IMR-90 (cell line): ENCODE results near the gene ST3GAL3. TPM values are rescaled to one million over a fixed set of nuclear protein-coding genes. Genes with fewer than 3 reads are reported as not detected.

ENCODE experiments used
- ATAC-seq: fragments of 200-7000 bp; cut with Tn5 transposase; 2 replicates; pipeline ENCODE4 v1.9.1; 2020; ENCODE audit warnings: low read depth, mild to moderate bottlenecking, moderate library complexity
- BruUV-seq: library from RNA; stranded (reverse); fragments of 400-500 nt; replicated peaks from 2 replicates; lab custom pipeline; 2021; lab: Mats Ljungman, UMichigan
- CTCF ChIA-PET: fragments of 300-600 bp; formaldehyde crosslinking; extraction: SDS; loops from one replicate; lab custom pipeline; 2021; ENCODE audit warnings: antibody characterized with exemption; lab: Yijun Ruan, JAX
- POLR2A ChIA-PET: fragments of 300-600 bp; sonication (Branson Sonifier 250); formaldehyde crosslinking; loops from one replicate; lab custom pipeline; 2022; ENCODE audit warnings: antibody characterized with exemption; ENCODE audit not compliant: unreplicated experiment; lab: Charles Lee
- DNase-seq: peaks from one replicate; pipeline ENCODE4 v3.0.0; 2013
- H2AFZ ChIP-seq: replicated peaks from 2 replicates; pipeline ENCODE3; 2013; ENCODE audit warnings: low read length, mild to moderate bottlenecking; ENCODE audit not compliant: poor library complexity
- H2AK5ac ChIP-seq: 2 replicates; pipeline ENCODE4 v1.6.1; 2013; ENCODE audit warnings: low read depth, low read length, inconsistent platforms
- H2AK9ac ChIP-seq: replicated peaks from 2 replicates; pipeline ENCODE3; 2013; ENCODE audit warnings: mild to moderate bottlenecking, low read depth, low read length, moderate library complexity; ENCODE audit not compliant: poor library complexity
- H2BK120ac ChIP-seq: 2 replicates; pipeline ENCODE4 v1.6.1; 2013; ENCODE audit warnings: low read depth, low read length, inconsistent platforms
- H2BK15ac ChIP-seq: 3 replicates; pipeline ENCODE4 v1.6.1; 2013; ENCODE audit warnings: low read depth, low read length, inconsistent platforms
- H2BK20ac ChIP-seq: 2 replicates; pipeline ENCODE4 v1.6.1; 2013; ENCODE audit warnings: low read depth, mild to moderate bottlenecking, inconsistent platforms, low read length, moderate library complexity
- H2BK5ac ChIP-seq: 2 replicates; pipeline ENCODE4 v1.6.1; 2013; ENCODE audit warnings: mild to moderate bottlenecking, low read depth, low read length, inconsistent platforms; ENCODE audit not compliant: poor library complexity, severe bottlenecking
- H3K14ac ChIP-seq: replicated peaks from 2 replicates; pipeline ENCODE4 v1.6.1; 2013; ENCODE audit warnings: low read depth, low read length, inconsistent platforms
- H3K18ac ChIP-seq: 2 replicates; pipeline ENCODE4 v1.6.1; 2013; ENCODE audit warnings: low read depth, low read length, control low read depth
- H3K23ac ChIP-seq: 2 replicates; pipeline ENCODE4 v1.6.1; 2013; ENCODE audit warnings: low read depth, low read length, inconsistent platforms
- H3K27ac ChIP-seq: 2 replicates; pipeline ENCODE4 v1.5.1; 2013; ENCODE audit warnings: mild to moderate bottlenecking, control low read depth, low read length; ENCODE audit not compliant: insufficient read depth
- H3K27me3 ChIP-seq: 2 replicates; pipeline ENCODE4 v1.6.1; 2013; ENCODE audit warnings: low read length; ENCODE audit not compliant: control insufficient read depth, insufficient read depth
- H3K36me3 ChIP-seq: 2 replicates; pipeline ENCODE4 v1.6.1; 2013; ENCODE audit warnings: low read length, mixed read lengths; ENCODE audit not compliant: control insufficient read depth, insufficient read depth
- H3K4ac ChIP-seq: 2 replicates; pipeline ENCODE4 v1.6.1; 2013; ENCODE audit warnings: low read depth, low read length, inconsistent platforms
- H3K4me1 ChIP-seq: 2 replicates; pipeline ENCODE4 v1.6.1; 2013; ENCODE audit warnings: low read length, mixed read lengths; ENCODE audit not compliant: control insufficient read depth, insufficient read depth
- H3K4me2 ChIP-seq: 2 replicates; pipeline ENCODE4 v1.6.1; 2013; ENCODE audit warnings: low read depth, mild to moderate bottlenecking, control low read depth, low read length, moderate library complexity
- H3K4me3 ChIP-seq: 2 replicates; pipeline ENCODE4 v1.5.1; 2013; ENCODE audit warnings: low read depth, mild to moderate bottlenecking, control low read depth, low read length, moderate library complexity; ENCODE audit not compliant: insufficient read depth
- H3K56ac ChIP-seq: 2 replicates; pipeline ENCODE4 v1.6.1; 2013; ENCODE audit warnings: low read length, inconsistent platforms; ENCODE audit not compliant: insufficient read depth; ENCODE audit errors: extremely low read depth
- H3K79me1 ChIP-seq, 2 experiments: 2 replicates each; pipeline ENCODE4 v1.6.1; 2013; ENCODE audit warnings: low read length in 2 of 2, inconsistent platforms in 1 of 2, low read depth in 1 of 2
- H3K9ac ChIP-seq: 2 replicates; pipeline ENCODE4 v1.6.1; 2013; ENCODE audit warnings: low read depth, low read length, control low read depth
- H3K9me1 ChIP-seq: 2 replicates; pipeline ENCODE4 v1.6.1; 2013; ENCODE audit warnings: low read length, inconsistent platforms; ENCODE audit not compliant: insufficient read depth
- H3K9me3 ChIP-seq: 2 replicates; pipeline ENCODE4 v1.6.1; 2013; ENCODE audit warnings: low read length; ENCODE audit not compliant: control insufficient read depth, insufficient read depth
- H4K20me1 ChIP-seq: 2 replicates; pipeline ENCODE4 v1.6.1; 2013; ENCODE audit warnings: low read length, inconsistent platforms; ENCODE audit not compliant: insufficient read depth
- H4K5ac ChIP-seq: 2 replicates; pipeline ENCODE4 v1.6.1; 2013; ENCODE audit warnings: mild to moderate bottlenecking, low read depth, low read length, control low read depth
- H4K8ac ChIP-seq, 2 experiments: 2 replicates each; pipeline ENCODE4 v1.6.1; 2013; ENCODE audit warnings: low read depth in 2 of 2, low read length in 2 of 2, control low read depth in 1 of 2, inconsistent platforms in 1 of 2
- H4K91ac ChIP-seq: 2 replicates; pipeline ENCODE4 v1.6.1; 2013; ENCODE audit warnings: low read depth, low read length, inconsistent platforms; ENCODE audit not compliant: insufficient read depth
- BHLHE40 ChIP-seq: fragments of 150-350 bp; IDR thresholded peaks from 2 replicates; pipeline ENCODE4 v1.6.1; 2016; ENCODE audit warnings: mild to moderate bottlenecking, low read depth, low read length
- ELK1 ChIP-seq: fragments of 150-350 bp; IDR thresholded peaks from 2 replicates; pipeline ENCODE4 v1.6.1; 2016; ENCODE audit warnings: low read depth, mild to moderate bottlenecking, low read length, moderate library complexity, borderline replicate concordance
- FOS ChIP-seq: fragments of 150-350 bp; IDR thresholded peaks from 2 replicates; pipeline ENCODE4 v1.6.1; 2016; ENCODE audit warnings: low read depth, low read length
- MXI1 ChIP-seq: IDR thresholded peaks from 2 replicates; pipeline ENCODE4 v1.6.1; 2012; ENCODE audit warnings: low read depth, mild to moderate bottlenecking, low read length, moderate library complexity, borderline replicate concordance
- RCOR1 ChIP-seq: IDR thresholded peaks from 2 replicates; pipeline ENCODE4 v1.6.1; 2012; ENCODE audit warnings: mild to moderate bottlenecking, low read length, improper control_type of control experiment; ENCODE audit not compliant: insufficient replicate concordance
- RFX5 ChIP-seq: IDR thresholded peaks from 2 replicates; pipeline ENCODE4 v1.8.0; 2012; ENCODE audit warnings: low read depth, mild to moderate bottlenecking, low read length, moderate library complexity
- USF2 ChIP-seq: fragments of 150-350 bp; IDR thresholded peaks from 2 replicates; pipeline ENCODE4 v1.6.1; 2017; ENCODE audit warnings: mild to moderate bottlenecking, antibody characterized with exemption, low read length, low read depth
- WGBS, 2 experiments: methylation state at CpG; one replicate each; pipeline versions ENCODE4 v1.1.5 to v1.1.7; 2013; ENCODE audit warnings: missing lambda C conversion rate in 2 of 2; ENCODE audit not compliant: insufficient read length in 1 of 2; ENCODE audit errors: extremely low coverage in 2 of 2; 5-methylcytosine and 5-hydroxymethylcytosine counted together
- dilution Hi-C: fragments of 300-500 bp; cut with HindIII; formaldehyde crosslinking; loops from one replicate; pipeline ENCODE4 v1.14.3; 2018; ENCODE audit warnings: low sequenced_read_pairs; ENCODE audit not compliant: unreplicated experiment
- in situ Hi-C: fragments of 300-500 bp; cut with MboI; formaldehyde crosslinking; loops from 3 replicates; pipeline ENCODE4 v1.14.3; 2019; ENCODE audit warnings: low sequenced_read_pairs, inconsistent platforms, mixed read lengths
- intact Hi-C: fragments of 100-400 bp; cut with micrococcal nuclease; formaldehyde crosslinking; loops from 2 replicates; pipeline ENCODE4 v1.10.0; 2022
- polyA plus RNA-seq, 3 experiments: library from polyadenylated mRNA; depleted of rRNA; stranded (reverse); fragments of >200 nt; gene quantifications; 2 replicates each; pipeline ENCODE4 v1.2.3, GENCODE V29; 2012; ENCODE audit warnings: low replicate concordance in 1 of 3
- total RNA-seq: library from RNA; depleted of rRNA; stranded (reverse); fragments of >200 nt; gene quantifications from 2 replicates; pipeline ENCODE4 v1.2.3, GENCODE V29; 2012

The ST3GAL3 gene
- total and polyA plus RNA-seq, 2 of the 4 experiments (the other 2 are of a cell fraction), result 12.0 to 14.8 TPM

- Histone ChIP-seq H3K9ac (no peak overlapping the region), H3K4ac (no peak overlapping the region), H2BK20ac (no peak overlapping the region), H2AK5ac (no peak overlapping the region), H3K9me1 (peaks cover 9% of the 10 kb centered on the region; the same call in 1 of the 2 replicates), H3K9me3 (no peaks in the 10 kb centered on the region), H3K79me1 (peaks cover 4 to 6% of the 10 kb centered on the region in 2 experiments; a peak in 3 of 4 replicates), H3K4me3 (no peak overlapping the region), H3K4me2 (no peak overlapping the region), H3K27ac (no peak overlapping the region), H2BK15ac (no peak overlapping the region), H3K18ac (no peak overlapping the region), H2AFZ (no peak overlapping the region), H3K27me3 (no peaks in the 10 kb centered on the region), H3K23ac (no peak overlapping the region), H4K20me1 (peaks cover 7% of the 10 kb centered on the region; the same call in 1 of the 2 replicates), H3K56ac (no peak overlapping the region), H3K36me3 (peaks cover 30% of the 10 kb centered on the region), H4K8ac (no peak overlapping the region), H3K4me1 (no peaks in the 10 kb centered on the region), H2BK5ac (no peak overlapping the region), H3K14ac (no peak overlapping the region), H2AK9ac (no peak overlapping the region), H4K91ac (no peak overlapping the region), H2BK120ac (no peak overlapping the region), H4K5ac (no peak overlapping the region)
- dilution Hi-C loops (no loop called here), in situ Hi-C loops (loop anchor here (25.0 kb wide), 1 partner anchor 428 kb away; the partner anchor contains the start of gene PTPRF), intact Hi-C loops (no loop called here)
- TF ChIP-seq FOS (no peak), ELK1 (no peak), RCOR1 (no peak), USF2 (no peak), MXI1 (no peak), BHLHE40 (no peak), RFX5 (no peak)
- ATAC-seq (no peak), DNase-seq (no peak)
- WGBS, 2 experiments, result 93% methylated on average over 2 of the region's 3 CpGs; no CpG with 5 or more reads in 1 of the 2 experiments
- BruUV-seq, result no TSS peak
- POLR2A ChIA-PET, result no interaction called here
- CTCF ChIA-PET, result no interaction called here
Observed at GRCh38 chr1:43965316-43965715, 258.0 kb downstream of the ST3GAL3 start.
